ENCODE measurements around the gene ZNF274. TPM values are rescaled to one million over a fixed set of nuclear protein-coding genes. Genes with fewer than 3 reads are reported as not detected.

The ZNF274 gene
- total and polyA plus RNA-seq, 9 of the 15 experiments (the other 6 are each of a cell fraction or from before 2014, with no cell fraction given), result 5.2 to 37.0 (median 28.1) TPM

- TF ChIP-seq KDM5B (IDR thresholded peaks at IDR 0.05; ENCODE audit: insufficient replicate concordance, low read depth, low read length) (peak; percentile 94), VEZF1 (CRISPR knock-in tag; IDR thresholded peaks at IDR 0.05) (0 out of 2 replicates have a peak, but pooled peaks have one; percentile 36), ZNF785 (CRISPR knock-in tag; IDR thresholded peaks at IDR 0.05) (no peak), PML (IDR thresholded peaks at IDR 0.05; ENCODE audit: low read length) (peak; percentile 64), POLR2A (conservative IDR thresholded peaks at IDR 0.05) (peak; percentile 95), CTCF (IDR thresholded peaks at IDR 0.05 in 2 of 3, conservative IDR thresholded peaks at IDR 0.05 in 1 of 3; ENCODE audit: insufficient read depth in 2 of 3, low read depth in 1 of 3, low read length in 3 of 3) (peak in 2 of 3 experiments; percentile 2 to 29; a peak in 1 of 6 replicates), ZFX (CRISPR knock-in tag; IDR thresholded peaks at IDR 0.05) (peak; percentile 94), RBM15 (IDR thresholded peaks at IDR 0.05; ENCODE audit: insufficient read depth, low read length) (no peak), RBM22 (IDR thresholded peaks at IDR 0.05; ENCODE audit: low read depth, low read length, poor library complexity, severe bottlenecking) (no peak), JUND (IDR thresholded peaks at IDR 0.05; ENCODE audit: borderline replicate concordance, low read depth, low read length) (peak; percentile 47; the same call in 1 of the 2 replicates), JUND (tag; IDR thresholded peaks at IDR 0.05; ENCODE audit: borderline replicate concordance, low read depth, low read length) (peak; percentile 29; the same call in 1 of the 3 replicates), SUPT5H (IDR thresholded peaks at IDR 0.05) (peak; percentile 91), E2F1 (CRISPR knock-in tag; IDR thresholded peaks at IDR 0.05) (no peak), LEF1 (IDR thresholded peaks at IDR 0.05) (no peak), TAL1 (IDR thresholded peaks at IDR 0.05) (no peak), GABPB1 (CRISPR knock-in tag; IDR thresholded peaks at IDR 0.05) (peak; percentile 89), RREB1 (CRISPR knock-in tag; IDR thresholded peaks at IDR 0.05) (no peak), MCM5 (IDR thresholded peaks at IDR 0.05; ENCODE audit: low read depth) (no peak), CREM (IDR thresholded peaks at IDR 0.05; ENCODE audit: low read depth) (no peak)
These were observed 45.9 kb downstream of the ZNF274 start, which contains the start of gene ZNF544 (continued) for GRCh38 chr19:58228585-58229254.
